Measurements from ENCODE around the gene RHOA. TPM values are rescaled to one million over a fixed set of nuclear protein-coding genes. Genes with fewer than 3 reads are reported as not detected.
A peak's percentile ranks its signal among the peaks of the same experiment; 100 is the strongest.

The RHOA gene
- total and polyA plus RNA-seq, 2 of the 8 experiments (the other 6 are each of a cell fraction or from before 2014, with no cell fraction given) = 176 to 397 TPM

GRCh38 chr3:49422379-49423248 lies 10.8 kb upstream of the RHOA start, which contains the start of gene AMT:
TSS of gene AMT (minus strand) at chr3:49422473. CDS start at chr3:49422450, 23 bp downstream.
- CTCF ChIA-PET (ENCODE audit: partially characterized antibody) = interaction anchor here (0.6 to 2.3 kb wide), 9 partner anchors 8 to 52 kb away, joined by 3 to 11 read pairs (median 4); partner anchors contain the start of genes RHOA and TCTA

More at GRCh38 chr3:49422379-49423248, 10.8 kb upstream of the RHOA start, which contains the start of gene AMT:
- Histone ChIP-seq H2AK5ac (ENCODE audit: low read depth, low read length) (peak within 1 kb of the TSS; percentile 75), H4K20me1 (replicated peaks in 1 of 2; ENCODE audit: control insufficient read depth in 1 of 2, insufficient read depth in 2 of 2, low read length in 2 of 2) (peaks cover 0 to 2% of the 10 kb centered on the region in 2 experiments), H3K56ac (replicated peaks; ENCODE audit: insufficient read length, low read depth, low read length) (no peak within 1 kb of the TSS), H3K4me3 (ENCODE audit: extremely low read depth in 1 of 4, insufficient read depth in 2 of 4, low read depth in 3 of 4, low read length in 4 of 4) (peak within 1 kb of the TSS; percentile 52 to 94 (median 84)), H3K27me3 (replicated peaks in 1 of 4; ENCODE audit: control insufficient read depth in 3 of 4, extremely low read depth in 1 of 4, insufficient read depth in 3 of 4, low read length in 3 of 4) (0 out of 7 replicates have a peak, but pooled peaks cover 0 to 1% (median 0%) of the 10 kb centered on the region in 4 experiments), H3K9me3 (ENCODE audit: insufficient read depth in 2 of 2, low read depth in 1 of 2, low read length in 1 of 2) (no peaks in the 10 kb centered on the region), H3K18ac (ENCODE audit: extremely low read depth, low read length) (peak within 1 kb of the TSS; percentile 91), H3K9ac (replicated peaks in 1 of 4; ENCODE audit: extremely low read depth in 1 of 4, low read depth in 3 of 4, low read length in 3 of 4) (peak within 1 kb of the TSS; percentile 87 to 93 (median 90)), H2BK20ac (ENCODE audit: low read length) (no peak within 1 kb of the TSS), H2BK12ac (ENCODE audit: low read depth, low read length) (peak within 1 kb of the TSS; percentile 89; the same call in 1 of the 2 replicates), H3K23ac (ENCODE audit: insufficient read length) (no peak within 1 kb of the TSS), H4K8ac (ENCODE audit: extremely low read depth, insufficient read depth, low read length) (peak within 1 kb of the TSS; percentile 85; the same call in 1 of the 2 replicates), H2BK15ac (ENCODE audit: low read length) (peak within 1 kb of the TSS; percentile 89; the same call in 1 of the 2 replicates), H3K4ac (replicated peaks; ENCODE audit: insufficient read length, low read depth, low read length) (peak within 1 kb of the TSS; percentile 81), H3K14ac (ENCODE audit: insufficient read length) (no peak within 1 kb of the TSS), H2BK5ac (ENCODE audit: low read depth, low read length) (peak within 1 kb of the TSS; percentile 97), H3K4me2 (ENCODE audit: insufficient read depth in 1 of 2, low read depth in 2 of 2, low read length in 2 of 2) (peak within 1 kb of the TSS; percentile 71 to 94), H2AFZ (ENCODE audit: low read length) (peak within 1 kb of the TSS; percentile 24; the same call in 1 of the 2 replicates), H3K79me1 (ENCODE audit: low read depth, low read length) (peaks cover 4% of the 10 kb centered on the region; the same call in 1 of the 2 replicates), H3K36me3 (ENCODE audit: control insufficient read depth in 2 of 4, insufficient read depth in 4 of 4, low read length in 3 of 4) (peaks cover 0 to 2% (median 0%) of the 10 kb centered on the region in 4 experiments; a peak in 1 of 8 replicates), H3K27ac (ENCODE audit: low read depth, low read length) (peak within 1 kb of the TSS; percentile 60), H3K4me1 (replicated peaks in 1 of 4; ENCODE audit: control insufficient read depth in 3 of 4, insufficient read depth in 4 of 4, low read length in 3 of 4) (peaks cover 6 to 12% (median 7%) of the 10 kb centered on the region in 4 experiments), H3K79me2 (ENCODE audit: control insufficient read depth in 1 of 2, insufficient read depth in 2 of 2, low read length in 2 of 2) (peaks cover 0 to 7% of the 10 kb centered on the region in 2 experiments; a peak in 1 of 4 replicates), H2BK120ac (replicated peaks; ENCODE audit: low read depth, low read length) (no peak within 1 kb of the TSS), H3K23me2 (ENCODE audit: low read depth, low read length) (peaks cover 12% of the 10 kb centered on the region), H4K91ac (replicated peaks; ENCODE audit: insufficient read length, low read length) (peak within 1 kb of the TSS; percentile 97), H4K5ac (ENCODE audit: insufficient read length, low read depth, low read length) (peak within 1 kb of the TSS; percentile 75)
- POLR2A ChIA-PET (ENCODE audit: partially characterized antibody) = interaction anchor here (1.0 to 5.9 kb wide), 12 partner anchors 7 to 90 kb away, joined by 3 to 57 read pairs (median 5); partner anchors contain the start of genes DAG1, RHOA, TCTA and USP4
- FAIRE-seq (peak; percentile 81), DNase-seq (ENCODE audit: low read depth in 1 of 2, low spot score in 2 of 2) (peak; percentile 82 to 85)
- 21% methylated on average over 25 of the region's 25 CpGs; no CpG with 5 or more reads in 1 of the 2 experiments for WGBS, 2 experiments (ENCODE audit: extremely low coverage in 1 of 2, insufficient coverage in 1 of 2, insufficient read length in 1 of 2, insufficient replicate concordance in 2 of 2, low coverage in 1 of 2, low lambda C conversion rate in 2 of 2, missing lambda C conversion rate in 1 of 2)
